Measurements from ENCODE around the gene PAX5. TPM values are rescaled to one million over a fixed set of nuclear protein-coding genes. Genes with fewer than 3 reads are reported as not detected.
A peak's percentile ranks its signal among the peaks of the same experiment; 100 is the strongest.

Gene PAX5
- total RNA-seq, 1 experiment from 2014 or later: 0.39 TPM

DNA sequence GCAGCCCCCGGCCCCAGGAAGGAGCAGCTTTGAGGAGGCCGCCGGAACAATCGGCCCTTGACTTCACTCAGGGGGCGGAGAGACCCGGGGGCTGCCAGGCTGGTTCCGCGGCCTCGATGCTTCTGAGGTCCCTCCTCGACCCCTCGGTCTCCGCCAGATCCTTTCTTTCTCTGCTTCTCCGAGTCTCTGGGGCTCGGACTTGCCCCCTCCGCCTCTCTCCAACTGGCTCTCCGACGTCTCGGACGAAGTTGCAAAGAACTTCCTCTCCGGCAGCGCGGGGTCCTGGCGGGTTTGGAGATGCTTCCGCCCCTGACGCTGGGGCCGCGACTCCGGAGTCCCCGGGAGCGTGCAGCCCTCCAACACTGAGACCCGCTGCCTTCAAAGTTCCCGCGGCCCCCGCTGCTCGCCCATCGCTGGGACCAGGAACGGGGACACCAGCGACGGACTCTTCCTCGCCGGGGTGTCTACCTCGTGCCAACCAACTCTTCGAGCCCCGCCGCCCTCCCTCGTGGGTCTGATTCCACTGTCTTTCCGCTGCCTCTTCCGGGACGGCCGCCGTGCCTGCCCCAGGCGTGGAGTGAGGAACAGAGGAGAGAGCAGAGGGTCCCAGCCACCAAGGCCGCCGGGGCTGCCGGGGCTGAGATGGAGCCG lies 7.0 kb downstream of the PAX5 start:
- Histone ChIP-seq H2BK20ac (ENCODE audit: low read depth, low read length, poor library complexity, severe bottlenecking) (no peak overlapping the region), H3K23ac (ENCODE audit: insufficient read length, low read depth, low read length) (no peak overlapping the region), H3K23me2 (ENCODE audit: insufficient read length, low read depth, low read length, poor library complexity, severe bottlenecking) (peaks cover 29% of the 10 kb centered on the region), H3K79me1 (ENCODE audit: insufficient read depth, low read depth, low read length, poor library complexity, severe bottlenecking) (no peaks in the 10 kb centered on the region), H3K14ac (ENCODE audit: insufficient read depth, low read length) (no peak overlapping the region; the same call in 1 of the 2 replicates), H3K9me3 (ENCODE audit: control insufficient read depth, low read depth, low read length) (no peaks in the 10 kb centered on the region), H3K27ac (ENCODE audit: insufficient read length, low read depth, low read length) (no peak overlapping the region), H3K56ac (ENCODE audit: insufficient read length, low read depth, low read length) (no peak overlapping the region), H3K27me3 (ENCODE audit: insufficient read depth, low read length) (peaks cover 93% of the 10 kb centered on the region), H4K91ac (ENCODE audit: insufficient read length, low read depth, low read length) (no peak overlapping the region), H3K4me1 (ENCODE audit: insufficient read depth, low read length) (no peaks in the 10 kb centered on the region), H3T11ph (ENCODE audit: low read length) (no peak overlapping the region), H2BK15ac (ENCODE audit: low read depth, low read length) (no peak overlapping the region), H3K4me2 (ENCODE audit: insufficient read depth, insufficient read length, low read length) (peak overlapping the region; percentile 25), H3K79me2 (ENCODE audit: insufficient read depth, low read length) (no peaks in the 10 kb centered on the region), H4K8ac (replicated peaks; ENCODE audit: insufficient read length, low read depth, low read length) (no peak overlapping the region), H4K20me1 (ENCODE audit: control insufficient read depth, insufficient read depth, insufficient read length) (no peaks in the 10 kb centered on the region), H2BK5ac (ENCODE audit: insufficient read length, low read length) (no peak overlapping the region), H3K4ac (ENCODE audit: low read depth, low read length) (no peak overlapping the region), H3K9ac (ENCODE audit: extremely low read depth, insufficient read length, low read length) (no peak overlapping the region), H2AK5ac (ENCODE audit: insufficient read length, low read length) (no peak overlapping the region), H2AFZ (ENCODE audit: low read length) (no peak overlapping the region), H4K5ac (ENCODE audit: insufficient read length, low read depth, low read length) (no peak overlapping the region), H3K18ac (ENCODE audit: insufficient read length, low read depth, low read length) (no peak overlapping the region), H2BK12ac (ENCODE audit: insufficient read length, low read depth, low read length) (no peak overlapping the region), H2BK120ac (ENCODE audit: low read depth, low read length, poor library complexity, severe bottlenecking) (no peak overlapping the region)
- Mint-ChIP-seq H3K36me3 (ENCODE audit: insufficient read depth in 1 of 3, low read depth in 3 of 3) (peaks cover 0 to 1% (median 0%) of the 10 kb centered on the region in 3 experiments; a peak in 2 of 7 replicates), H3K4me3 (peak overlapping the region; percentile 66 to 84), H3K27me3 (ENCODE audit: low read depth) (peaks cover 98% of the 10 kb centered on the region), H3K27ac (no peak overlapping the region), H3K4me1 (peaks cover 27 to 42% of the 10 kb centered on the region in 2 experiments), H3K9me3 (peaks cover 3 to 5% of the 10 kb centered on the region in 2 experiments; a peak in 4 of 5 replicates)
- TF ChIP-seq, protein P1, sequence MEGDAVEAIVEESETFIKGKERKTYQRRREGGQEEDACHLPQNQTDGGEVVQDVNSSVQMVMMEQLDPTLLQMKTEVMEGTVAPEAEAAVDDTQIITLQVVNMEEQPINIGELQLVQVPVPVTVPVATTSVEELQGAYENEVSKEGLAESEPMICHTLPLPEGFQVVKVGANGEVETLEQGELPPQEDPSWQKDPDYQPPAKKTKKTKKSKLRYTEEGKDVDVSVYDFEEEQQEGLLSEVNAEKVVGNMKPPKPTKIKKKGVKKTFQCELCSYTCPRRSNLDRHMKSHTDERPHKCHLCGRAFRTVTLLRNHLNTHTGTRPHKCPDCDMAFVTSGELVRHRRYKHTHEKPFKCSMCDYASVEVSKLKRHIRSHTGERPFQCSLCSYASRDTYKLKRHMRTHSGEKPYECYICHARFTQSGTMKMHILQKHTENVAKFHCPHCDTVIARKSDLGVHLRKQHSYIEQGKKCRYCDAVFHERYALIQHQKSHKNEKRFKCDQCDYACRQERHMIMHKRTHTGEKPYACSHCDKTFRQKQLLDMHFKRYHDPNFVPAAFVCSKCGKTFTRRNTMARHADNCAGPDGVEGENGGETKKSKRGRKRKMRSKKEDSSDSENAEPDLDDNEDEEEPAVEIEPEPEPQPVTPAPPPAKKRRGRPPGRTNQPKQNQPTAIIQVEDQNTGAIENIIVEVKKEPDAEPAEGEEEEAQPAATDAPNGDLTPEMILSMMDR (conservative IDR thresholded peaks at IDR 0.05): no peak
- DNase-seq: peak; percentile 51
- WGBS (ENCODE audit: extremely low coverage, insufficient read length, low lambda C conversion rate): no CpG with 5 or more reads among the region's 56 CpGs
